NCI-H2196 (cell line): ENCODE results near the gene POGZ.

ENCODE experiments used
- DNase-seq: peaks from one replicate; lab custom pipeline; 2025; ENCODE audit not compliant: unreplicated experiment; lab: John Stamatoyannopoulos, UW

The POGZ gene

GRCh38 chr1:151459331-151460046 lies at the start of gene POGZ:
POGZ (minus strand) TSS chr1:151459494; CDS start chr1:151442204, 17,290 bp downstream.
- DNase-seq = peak; percentile 95

- no peak for DNase-seq
These were observed 49.5 kb upstream of the POGZ start for GRCh38 chr1:151508833-151509232.

- DNase-seq = no peak
These were observed 45.5 kb upstream of the POGZ start for GRCh38 chr1:151504759-151505158.

GRCh38 chr1:151504252-151504651 lies 45.0 kb upstream of the POGZ start:
- no peak for DNase-seq

GRCh38 chr1:151502859-151503780 lies 43.8 kb upstream of the POGZ start:
- no peak for DNase-seq

GRCh38 chr1:151502035-151502700 lies 42.9 kb upstream of the POGZ start:
- no peak for DNase-seq

- no peak for DNase-seq
These were observed 42.2 kb upstream of the POGZ start for GRCh38 chr1:151501474-151501873.

- no peak for DNase-seq
These were observed 40.6 kb upstream of the POGZ start for GRCh38 chr1:151499930-151500329.

- no peak for DNase-seq
These were observed 40.1 kb upstream of the POGZ start for GRCh38 chr1:151499365-151499764.

GRCh38 chr1:151495316-151495715 lies 36.0 kb upstream of the POGZ start:
- no peak for DNase-seq

GRCh38 chr1:151494741-151495281 lies 35.5 kb upstream of the POGZ start:
- DNase-seq = no peak

GRCh38 chr1:151493042-151493441 lies 33.7 kb upstream of the POGZ start:
- DNase-seq = no peak

- DNase-seq = no peak
These were observed 32.8 kb upstream of the POGZ start for GRCh38 chr1:151492120-151492519.

GRCh38 chr1:151491641-151492040 lies 32.3 kb upstream of the POGZ start:
- DNase-seq = no peak

- no peak for DNase-seq
These were observed 27.3 kb upstream of the POGZ start for GRCh38 chr1:151486557-151486956.

GRCh38 chr1:151485685-151486255 lies 26.5 kb upstream of the POGZ start:
- no peak for DNase-seq

- no peak for DNase-seq
These were observed 22.7 kb upstream of the POGZ start for GRCh38 chr1:151482017-151482416.

- no peak for DNase-seq
These were observed 20.2 kb upstream of the POGZ start for GRCh38 chr1:151479462-151479861.

GRCh38 chr1:151478923-151479322 lies 19.6 kb upstream of the POGZ start:
- no peak for DNase-seq

- DNase-seq = no peak
These were observed 19.0 kb upstream of the POGZ start for GRCh38 chr1:151478140-151478812.
